GM23248 (cell line): Measurements from ENCODE around the gene CCT7.

Experiments
- EZH2 ChIP-seq: fragments of 200-600 bp; sonication (generic); IDR thresholded peaks from 2 replicates; pipeline ENCODE4 v1.6.1; 2018; ENCODE audit warnings: antibody characterized with exemption, mild to moderate bottlenecking; ENCODE audit not compliant: insufficient read depth, poor library complexity, severe bottlenecking
- EZH2phosphoT487 ChIP-seq: fragments of 200-600 bp; sonication (generic); IDR thresholded peaks from 2 replicates; pipeline ENCODE4 v1.6.1; 2018; ENCODE audit warnings: antibody characterized with exemption, moderate library complexity, mild to moderate bottlenecking, low read depth; ENCODE audit not compliant: insufficient read depth

GRCh38 chr2:73232403-73233153 is 1.5 kb upstream of the CCT7 start:
- TF ChIP-seq EZH2 (no peak), EZH2phosphoT487 (no peak)
